HG02798 (cell line): ENCODE data around the gene SMPD2.
"Not testable (repeated sequence)": the region's sequence is repeated elsewhere in the genome, so short reads cannot be mapped to it uniquely, and the experiment has no call there.

ENCODE experiments used
- ATAC-seq: cut with Tn5 transposase; IDR thresholded peaks from one replicate; pipeline ENCODE4 v1.9.1; 2021; ENCODE audit warnings: mild to moderate bottlenecking; ENCODE audit not compliant: unreplicated experiment, poor library complexity

SMPD2 gene

GRCh38 chr6:109458774-109459531 is 18.4 kb downstream of the SMPD2 start:
- peak; percentile 22 for ATAC-seq

- ATAC-seq, result no peak
Observed at GRCh38 chr6:109460161-109460829, 19.8 kb downstream of the SMPD2 start.

GRCh38 chr6:109461205-109461604 is 20.7 kb downstream of the SMPD2 start:
- not testable (repeated sequence) for ATAC-seq

GRCh38 chr6:109461733-109462526 is 21.4 kb downstream of the SMPD2 start:
- ATAC-seq, result no peak

GRCh38 chr6:109465772-109466171 is 25.2 kb downstream of the SMPD2 start:
- ATAC-seq, result no peak

- ATAC-seq, result no peak
Observed at GRCh38 chr6:109466212-109466923, 25.8 kb downstream of the SMPD2 start.

GRCh38 chr6:109467696-109468095 is 27.2 kb downstream of the SMPD2 start:
- no peak for ATAC-seq

- no peak for ATAC-seq
Observed at GRCh38 chr6:109469591-109470189, 29.2 kb downstream of the SMPD2 start.

GRCh38 chr6:109471105-109471810 is 30.7 kb downstream of the SMPD2 start:
- ATAC-seq, result peak; percentile 26

- ATAC-seq, result peak; percentile 65
Observed at GRCh38 chr6:109472132-109472995, 31.8 kb downstream of the SMPD2 start.

- no peak for ATAC-seq
Observed at GRCh38 chr6:109473120-109473519, 32.6 kb downstream of the SMPD2 start.

GRCh38 chr6:109474995-109475394 is 34.5 kb downstream of the SMPD2 start:
- ATAC-seq, result no peak

GRCh38 chr6:109475625-109476024 is 35.1 kb downstream of the SMPD2 start:
- ATAC-seq, result no peak

- no peak for ATAC-seq
Observed at GRCh38 chr6:109477184-109477583, 36.7 kb downstream of the SMPD2 start.

- peak; percentile 54 for ATAC-seq
Observed at GRCh38 chr6:109477725-109478124, 37.2 kb downstream of the SMPD2 start.

- ATAC-seq, result no peak
Observed at GRCh38 chr6:109478222-109478805, 37.8 kb downstream of the SMPD2 start.

- no peak for ATAC-seq
Observed at GRCh38 chr6:109478841-109479624, 38.5 kb downstream of the SMPD2 start.
